ENCODE data around the gene CDC7.

CDC7 gene

GRCh38 chr1:91540910-91541309 is 40.3 kb downstream of the CDC7 start:
- POLR2A ChIA-PET = no interaction called here
- CTCF ChIA-PET = interaction anchor here (0.9 kb wide), 1 partner anchor 91 kb away, joined by 3 read pairs; no protein-coding TSS in a partner anchor
- no peak for DNase-seq (ENCODE audit: extremely low spot score)
- no peak for TF ChIP-seq ZNF384 (IDR thresholded peaks at IDR 0.05)
- TF ChIP-seq LEF1 (IDR thresholded peaks at IDR 0.05; ENCODE audit: borderline replicate concordance) = no peak
- TF ChIP-seq ELF4 (IDR thresholded peaks at IDR 0.05) = no peak
- no peak for TF ChIP-seq BHLHE40 (IDR thresholded peaks at IDR 0.05; ENCODE audit: borderline replicate concordance)
- no peak for TF ChIP-seq SUZ12 (IDR thresholded peaks at IDR 0.05)
- TF ChIP-seq NFRKB (IDR thresholded peaks at IDR 0.05) = no peak
- TF ChIP-seq FOXA1 (IDR thresholded peaks at IDR 0.05) = no peak
- no peak for TF ChIP-seq CTBP1 (IDR thresholded peaks at IDR 0.05; ENCODE audit: borderline replicate concordance)
- TF ChIP-seq FOXK2 (IDR thresholded peaks at IDR 0.05) = no peak

- POLR2A ChIA-PET = no interaction called here
These were observed 41.4 kb downstream of the CDC7 start for GRCh38 chr1:91541918-91542533.

GRCh38 chr1:91545506-91546300 is 45.1 kb downstream of the CDC7 start:
- ChIA-PET CTCF (no interaction called here), POLR2A (no interaction called here)
- no peak for DNase-seq (ENCODE audit: extremely low spot score)
- TF ChIP-seq L3MBTL2 (conservative IDR thresholded peaks at IDR 0.05) (no peak), ELF4 (IDR thresholded peaks at IDR 0.05) (no peak), ARNT (IDR thresholded peaks at IDR 0.05) (no peak), SP1 (IDR thresholded peaks at IDR 0.05) (no peak), ZNF384 (IDR thresholded peaks at IDR 0.05) (no peak), FOXA1 (IDR thresholded peaks at IDR 0.05) (no peak)
- TF ChIP-seq, protein P1, sequence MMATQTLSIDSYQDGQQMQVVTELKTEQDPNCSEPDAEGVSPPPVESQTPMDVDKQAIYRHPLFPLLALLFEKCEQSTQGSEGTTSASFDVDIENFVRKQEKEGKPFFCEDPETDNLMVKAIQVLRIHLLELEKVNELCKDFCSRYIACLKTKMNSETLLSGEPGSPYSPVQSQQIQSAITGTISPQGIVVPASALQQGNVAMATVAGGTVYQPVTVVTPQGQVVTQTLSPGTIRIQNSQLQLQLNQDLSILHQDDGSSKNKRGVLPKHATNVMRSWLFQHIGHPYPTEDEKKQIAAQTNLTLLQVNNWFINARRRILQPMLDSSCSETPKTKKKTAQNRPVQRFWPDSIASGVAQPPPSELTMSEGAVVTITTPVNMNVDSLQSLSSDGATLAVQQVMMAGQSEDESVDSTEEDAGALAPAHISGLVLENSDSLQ (IDR thresholded peaks at IDR 0.05) = no peak

More at GRCh38 chr1:91541918-91542533, 41.4 kb downstream of the CDC7 start:
- DNase-seq (ENCODE audit: extremely low spot score) = no peak
- CTCF ChIA-PET = interaction anchor here (0.5 to 0.9 kb wide), 3 partner anchors 90 to 218 kb away, joined by 3 read pairs; no protein-coding TSS in a partner anchor
- no peak for TF ChIP-seq SUZ12 (IDR thresholded peaks at IDR 0.05)
- TF ChIP-seq ELF4 (IDR thresholded peaks at IDR 0.05) = no peak
- TF ChIP-seq, protein P1 (IDR thresholded peaks at IDR 0.05) = no peak
- no peak for TF ChIP-seq TARDBP (IDR thresholded peaks at IDR 0.05)
- no peak for TF ChIP-seq LEF1 (IDR thresholded peaks at IDR 0.05; ENCODE audit: borderline replicate concordance)

GRCh38 chr1:91546301-91546581 is 45.6 kb downstream of the CDC7 start:
- no peak for DNase-seq (ENCODE audit: extremely low spot score)
- ChIA-PET CTCF (no interaction called here), POLR2A (no interaction called here)
- TF ChIP-seq FOXA1 (IDR thresholded peaks at IDR 0.05) = no peak
- TF ChIP-seq LEF1 (IDR thresholded peaks at IDR 0.05; ENCODE audit: borderline replicate concordance) = no peak
- no peak for TF ChIP-seq CTBP1 (IDR thresholded peaks at IDR 0.05; ENCODE audit: borderline replicate concordance)
- no peak for TF ChIP-seq HDGF (IDR thresholded peaks at IDR 0.05; ENCODE audit: borderline replicate concordance)
- no peak for TF ChIP-seq SP1 (IDR thresholded peaks at IDR 0.05)
- TF ChIP-seq, protein P1 (IDR thresholded peaks at IDR 0.05) = no peak
- no peak for TF ChIP-seq ELF4 (IDR thresholded peaks at IDR 0.05)

- CTCF ChIA-PET = no interaction called here
- DNase-seq (ENCODE audit: extremely low spot score) = no peak
- TF ChIP-seq ZNF384 (IDR thresholded peaks at IDR 0.05) (no peak), ARNT (IDR thresholded peaks at IDR 0.05) (no peak), LEF1 (IDR thresholded peaks at IDR 0.05; ENCODE audit: borderline replicate concordance) (no peak), L3MBTL2 (conservative IDR thresholded peaks at IDR 0.05) (no peak), NFRKB (IDR thresholded peaks at IDR 0.05) (no peak), HDGF (IDR thresholded peaks at IDR 0.05; ENCODE audit: borderline replicate concordance) (no peak), SP1 (IDR thresholded peaks at IDR 0.05) (no peak), FOXM1 (IDR thresholded peaks at IDR 0.05; ENCODE audit: borderline replicate concordance) (no peak)
- TF ChIP-seq, protein P1 (IDR thresholded peaks at IDR 0.05) = no peak
- POLR2A ChIA-PET = no interaction called here
These were observed 46.2 kb downstream of the CDC7 start for GRCh38 chr1:91546876-91547275.

GRCh38 chr1:91548376-91549040 is 47.9 kb downstream of the CDC7 start:
- POLR2A ChIA-PET = no interaction called here
- CTCF ChIA-PET = no interaction called here
- TF ChIP-seq SUZ12 (IDR thresholded peaks at IDR 0.05) (no peak), BHLHE40 (IDR thresholded peaks at IDR 0.05; ENCODE audit: borderline replicate concordance) (no peak), FOXM1 (IDR thresholded peaks at IDR 0.05; ENCODE audit: borderline replicate concordance) (no peak), ZNF384 (IDR thresholded peaks at IDR 0.05) (no peak), HDGF (IDR thresholded peaks at IDR 0.05; ENCODE audit: borderline replicate concordance) (no peak), TARDBP (IDR thresholded peaks at IDR 0.05) (no peak), FOXK2 (IDR thresholded peaks at IDR 0.05) (no peak), ARNT (IDR thresholded peaks at IDR 0.05) (no peak), LEF1 (IDR thresholded peaks at IDR 0.05; ENCODE audit: borderline replicate concordance) (no peak), ELF4 (IDR thresholded peaks at IDR 0.05) (no peak), FOXA1 (IDR thresholded peaks at IDR 0.05) (no peak), NFRKB (IDR thresholded peaks at IDR 0.05) (no peak), CTBP1 (IDR thresholded peaks at IDR 0.05; ENCODE audit: borderline replicate concordance) (no peak), L3MBTL2 (conservative IDR thresholded peaks at IDR 0.05) (no peak), SP1 (IDR thresholded peaks at IDR 0.05) (no peak)
- TF ChIP-seq, protein P1 (IDR thresholded peaks at IDR 0.05) = no peak
- DNase-seq (ENCODE audit: extremely low spot score) = no peak
